GM19351 (cell line): ENCODE data around the gene CRYGN.

Source experiments
- ATAC-seq: cut with Tn5 transposase; IDR thresholded peaks from one replicate; pipeline ENCODE4 v1.9.1; 2021; ENCODE audit warnings: mild to moderate bottlenecking, moderate library complexity; ENCODE audit not compliant: unreplicated experiment

The CRYGN gene

DNA sequence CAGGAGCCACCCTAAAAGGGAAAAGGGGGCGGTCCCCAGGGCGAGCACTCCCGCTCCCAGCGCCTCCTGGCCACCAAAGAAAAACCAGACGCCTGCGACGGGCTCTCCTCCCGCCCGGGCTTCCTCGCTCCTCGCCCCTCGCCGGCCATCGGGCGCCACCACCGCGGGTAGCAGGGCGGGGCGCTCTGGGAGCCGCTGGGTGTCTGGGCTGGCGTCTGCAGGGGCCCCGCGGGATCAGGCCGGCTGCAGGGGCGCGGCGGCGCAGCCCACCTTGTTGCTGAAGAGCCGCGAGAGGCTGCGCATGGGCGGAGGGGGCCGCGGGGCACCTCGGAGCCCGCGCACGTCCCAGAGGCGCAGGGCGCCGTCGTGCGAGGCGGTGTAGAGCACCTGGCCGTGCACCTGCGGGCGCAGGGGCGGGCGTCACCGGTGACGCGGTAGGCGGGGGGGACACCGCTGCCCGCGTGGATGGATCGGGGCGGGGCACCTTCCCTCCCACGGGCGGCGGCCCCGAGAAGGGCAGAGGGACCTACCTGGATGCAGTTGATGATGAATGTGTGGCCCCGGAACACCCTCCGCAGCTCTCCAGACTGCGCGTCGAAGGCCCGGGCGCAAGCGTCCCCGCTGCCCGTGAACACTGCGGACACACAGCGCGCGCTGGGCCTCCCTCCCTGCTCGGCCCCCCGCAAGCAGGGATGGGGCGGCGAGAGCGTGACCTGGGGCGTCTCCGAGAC is 58.4 kb downstream of the CRYGN start:
- no peak for ATAC-seq

DNA sequence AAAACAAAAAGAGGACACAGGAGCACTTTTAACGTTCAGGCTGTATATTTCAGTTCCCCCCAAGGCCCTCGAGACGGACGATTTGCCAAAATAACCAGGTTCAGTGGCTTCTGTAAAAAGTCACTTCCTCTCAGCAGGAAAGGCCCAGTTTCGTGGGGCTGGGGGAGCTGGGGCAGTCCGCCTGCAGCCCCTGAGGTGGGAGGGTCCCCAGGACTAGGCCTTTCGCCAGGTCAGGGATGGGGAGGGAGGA is 58.9 kb downstream of the CRYGN start:
- no peak for ATAC-seq

DNA sequence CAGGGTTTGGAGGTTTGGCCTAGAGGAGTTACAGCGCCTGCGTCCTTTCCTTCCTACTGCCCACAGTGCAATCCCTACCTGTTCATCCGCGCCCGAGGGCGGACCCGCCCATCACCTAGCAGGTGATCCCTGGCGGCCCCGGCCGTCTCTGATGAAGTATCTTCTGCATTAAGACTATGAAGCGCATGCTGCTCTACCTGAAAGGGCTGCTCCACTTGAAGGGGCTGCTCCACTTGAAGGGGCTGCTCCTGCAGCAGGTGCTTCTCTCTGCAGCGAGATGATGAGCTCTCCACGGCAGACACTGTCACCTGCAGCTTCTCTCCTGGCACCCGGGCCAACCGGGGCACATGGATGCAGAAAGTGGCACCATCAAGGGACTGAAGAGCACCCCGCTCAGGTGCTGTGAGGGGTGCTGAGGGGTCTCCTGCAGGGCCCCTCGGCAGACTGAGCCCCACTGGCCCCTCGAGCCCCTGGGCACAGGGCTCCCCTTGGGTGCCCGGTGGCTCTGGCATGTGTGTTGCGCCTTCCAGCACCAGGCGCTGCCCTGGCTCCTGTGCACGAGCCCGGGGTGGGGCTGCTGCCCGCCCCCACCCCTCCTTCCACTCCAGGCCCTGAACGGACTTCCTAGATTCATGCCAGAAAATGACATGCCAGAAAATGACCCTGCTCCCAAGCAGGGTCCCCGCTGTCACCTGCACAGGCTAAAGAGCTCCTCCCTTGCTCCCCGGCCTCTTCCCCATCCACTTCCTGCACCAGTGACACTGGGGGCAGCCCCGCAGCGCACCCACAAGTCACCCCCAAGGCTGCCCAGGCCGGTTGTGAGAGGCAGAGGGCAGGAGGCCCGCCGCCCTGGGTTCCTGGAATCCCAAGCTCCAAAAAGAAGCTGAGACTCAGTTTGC is 59.5 kb downstream of the CRYGN start:
- ATAC-seq: no peak

DNA sequence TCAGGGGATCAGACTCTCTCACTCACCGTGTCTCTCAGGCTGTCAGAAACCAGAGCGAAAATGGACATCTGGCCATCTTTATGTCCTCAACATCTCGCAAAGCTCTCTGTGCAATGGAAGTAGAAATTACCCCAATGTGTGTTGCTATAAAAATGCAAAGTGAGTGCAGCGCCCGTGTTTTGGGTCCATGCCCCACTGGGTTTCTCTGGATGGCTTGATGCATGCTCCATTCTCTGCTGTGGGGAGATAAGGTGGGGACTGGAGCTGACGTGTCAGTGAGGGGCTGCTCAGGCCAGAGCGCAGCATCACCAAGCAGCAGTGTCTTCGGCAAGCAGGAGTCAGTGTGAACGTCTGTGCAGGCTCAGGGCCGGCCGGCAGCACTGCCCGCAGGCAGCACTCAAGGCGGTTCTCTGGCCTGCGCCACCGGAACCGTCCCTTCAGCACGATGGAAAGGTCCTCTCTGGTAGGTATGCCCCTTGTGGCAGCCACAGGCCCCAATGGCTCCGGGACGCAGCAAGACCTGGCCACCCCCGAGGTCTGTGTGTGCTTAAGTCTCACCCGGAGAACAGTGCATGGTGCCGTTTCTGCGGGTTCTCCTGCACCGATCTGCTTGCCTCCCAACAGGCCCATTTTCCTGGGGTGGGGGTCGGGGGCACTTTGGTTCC is 60.3 kb downstream of the CRYGN start:
- no peak for ATAC-seq

DNA sequence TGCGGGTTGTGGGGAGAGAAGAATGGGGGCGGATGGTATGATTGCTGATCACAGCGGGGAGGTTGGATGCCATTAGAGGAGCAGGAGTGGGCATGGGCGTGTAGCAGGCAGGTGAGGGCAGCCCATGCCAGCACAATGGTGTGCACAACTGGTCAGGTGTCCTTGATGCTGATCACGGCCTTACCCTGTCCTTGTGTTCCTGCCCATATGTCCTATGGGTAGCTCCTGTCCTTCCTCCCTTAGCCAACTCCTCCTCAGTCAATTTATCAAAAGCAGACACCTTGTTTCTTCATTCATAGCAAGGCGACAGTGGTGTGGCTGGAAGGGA is 60.8 kb downstream of the CRYGN start:
- ATAC-seq: no peak
